WERI-Rb-1 (cell line): ENCODE results near the gene PSMD1.
"Not testable (repeated sequence)": the region's sequence is repeated elsewhere in the genome, so short reads cannot be mapped to it uniquely, and the experiment has no call there.

Experiments
- DNase-seq: peaks from one replicate; pipeline ENCODE4 v3.0.0-alpha.2; 2020
- H3K27ac ChIP-seq: fragments of 250-450 bp; sonication (Bioruptor Pico); 2 replicates; pipeline ENCODE4 v1.5.1; 2020; ENCODE audit warnings: mild to moderate bottlenecking, moderate library complexity
- H3K27me3 ChIP-seq: fragments of 250-450 bp; sonication (Bioruptor Pico); 2 replicates; pipeline ENCODE4 v1.5.1; 2021; ENCODE audit warnings: mild to moderate bottlenecking, low read depth, moderate library complexity; ENCODE audit not compliant: insufficient read depth, severe bottlenecking
- H3K36me3 ChIP-seq: fragments of 250-450 bp; sonication (Bioruptor Pico); 2 replicates; pipeline ENCODE4 v1.5.1; 2020; ENCODE audit warnings: mild to moderate bottlenecking, moderate library complexity
- H3K4me3 ChIP-seq: 2 replicates; pipeline ENCODE4 v1.5.1; 2011; ENCODE audit warnings: low read depth, mild to moderate bottlenecking, control low read depth, low read length
- H3K9me3 ChIP-seq: fragments of 250-450 bp; sonication (Bioruptor Pico); 2 replicates; pipeline ENCODE4 v1.5.1; 2021; ENCODE audit warnings: mild to moderate bottlenecking, moderate library complexity; ENCODE audit not compliant: severe bottlenecking
- TF ChIP-seq, protein P1 (sequence below): IDR thresholded peaks from 2 replicates; pipeline ENCODE4 v1.5.1; 2011; ENCODE audit warnings: low read depth, mild to moderate bottlenecking, control low read depth, inconsistent platforms, low read length

Gene PSMD1

DNA sequence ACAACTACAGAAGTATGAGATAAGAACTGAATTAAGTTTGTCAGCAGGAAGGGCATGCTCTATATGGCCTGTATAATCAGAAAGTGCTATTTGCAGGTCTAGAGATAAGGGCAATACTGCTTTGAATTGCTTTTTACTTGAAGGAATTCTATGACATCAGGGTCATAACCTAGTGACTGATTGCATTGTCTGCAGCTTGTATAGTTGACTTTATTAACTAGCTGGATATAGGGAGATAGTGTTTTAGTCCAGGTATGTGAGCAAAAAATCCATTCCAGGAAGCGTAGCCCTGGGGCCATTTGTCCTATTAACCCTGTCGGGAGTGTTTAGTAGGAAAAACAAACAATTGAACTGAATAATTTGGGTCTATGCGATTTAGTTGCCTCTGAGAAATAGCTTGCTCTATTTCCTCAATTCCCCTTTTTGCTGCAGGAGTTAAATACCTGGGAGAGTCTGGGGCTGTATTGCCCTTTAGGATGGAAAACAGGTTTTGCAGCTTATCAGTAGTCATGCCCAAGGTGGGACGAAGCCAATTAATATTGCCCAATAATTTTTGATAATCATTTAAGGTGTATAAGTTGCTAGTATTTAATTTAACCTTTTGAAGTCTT, 38.2 kb downstream of the PSMD1 start:
- TF ChIP-seq, protein P1, sequence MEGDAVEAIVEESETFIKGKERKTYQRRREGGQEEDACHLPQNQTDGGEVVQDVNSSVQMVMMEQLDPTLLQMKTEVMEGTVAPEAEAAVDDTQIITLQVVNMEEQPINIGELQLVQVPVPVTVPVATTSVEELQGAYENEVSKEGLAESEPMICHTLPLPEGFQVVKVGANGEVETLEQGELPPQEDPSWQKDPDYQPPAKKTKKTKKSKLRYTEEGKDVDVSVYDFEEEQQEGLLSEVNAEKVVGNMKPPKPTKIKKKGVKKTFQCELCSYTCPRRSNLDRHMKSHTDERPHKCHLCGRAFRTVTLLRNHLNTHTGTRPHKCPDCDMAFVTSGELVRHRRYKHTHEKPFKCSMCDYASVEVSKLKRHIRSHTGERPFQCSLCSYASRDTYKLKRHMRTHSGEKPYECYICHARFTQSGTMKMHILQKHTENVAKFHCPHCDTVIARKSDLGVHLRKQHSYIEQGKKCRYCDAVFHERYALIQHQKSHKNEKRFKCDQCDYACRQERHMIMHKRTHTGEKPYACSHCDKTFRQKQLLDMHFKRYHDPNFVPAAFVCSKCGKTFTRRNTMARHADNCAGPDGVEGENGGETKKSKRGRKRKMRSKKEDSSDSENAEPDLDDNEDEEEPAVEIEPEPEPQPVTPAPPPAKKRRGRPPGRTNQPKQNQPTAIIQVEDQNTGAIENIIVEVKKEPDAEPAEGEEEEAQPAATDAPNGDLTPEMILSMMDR, result no peak
- H3K9me3 ChIP-seq, result no peaks in the 10 kb centered on the region

DNA sequence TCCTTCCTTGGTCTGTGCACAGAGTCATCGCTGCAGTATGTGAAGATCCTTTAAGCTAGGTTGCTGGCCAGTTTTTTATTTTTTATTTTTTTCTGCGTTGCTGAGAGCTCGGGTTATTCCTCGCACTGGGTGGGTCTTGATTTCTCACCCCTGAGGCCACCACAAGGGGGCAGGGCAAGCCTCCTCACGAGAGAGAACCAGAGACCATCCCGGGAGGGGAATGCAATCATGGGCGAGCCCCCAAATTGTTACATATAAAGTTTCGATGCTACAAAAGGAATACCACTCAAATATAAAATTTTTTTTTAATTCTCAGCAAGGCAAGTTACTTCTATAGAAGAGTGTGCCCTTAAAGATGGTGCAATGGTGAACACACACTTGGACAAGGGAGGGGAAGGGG, 43.3 kb downstream of the PSMD1 start:
- Histone ChIP-seq H3K27ac (no peak overlapping the region), H3K36me3 (peaks cover 19% of the 10 kb centered on the region), H3K4me3 (no peak overlapping the region), H3K27me3 (no peaks in the 10 kb centered on the region), H3K9me3 (no peaks in the 10 kb centered on the region)
- peak; percentile 39 for DNase-seq
- TF ChIP-seq, protein P1, result peak; percentile 18; the same call in 1 of the 2 replicates

More for the DNA sequence above, 38.2 kb downstream of the PSMD1 start:
- no peaks in the 10 kb centered on the region for H3K27me3 ChIP-seq
- H3K4me3 ChIP-seq, result no peak overlapping the region
- DNase-seq, result no peak
- H3K36me3 ChIP-seq, result peaks cover 21% of the 10 kb centered on the region
- no peak overlapping the region for H3K27ac ChIP-seq

DNA sequence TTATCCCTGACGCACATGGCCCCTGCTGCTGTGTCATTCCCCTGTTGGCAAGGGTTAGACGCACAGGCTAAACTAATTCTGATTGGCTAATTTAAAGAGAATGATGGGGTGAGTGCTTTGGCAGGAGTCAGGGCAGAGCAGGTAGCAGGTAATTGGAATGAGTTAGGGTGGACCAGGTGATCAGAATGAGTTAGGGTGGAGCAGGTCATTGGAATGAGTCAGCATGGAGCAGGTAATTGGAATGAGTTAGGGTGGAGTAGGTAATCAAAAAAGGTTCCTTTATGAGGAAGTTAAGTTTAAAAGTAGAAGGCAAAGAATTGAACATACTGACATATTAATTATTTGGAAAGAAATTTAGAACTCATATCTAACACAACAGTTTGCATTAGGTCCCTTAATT, 43.7 kb downstream of the PSMD1 start:
- H3K27ac ChIP-seq, DNase-seq: not testable (repeated sequence)
- peaks cover 15% of the 10 kb centered on the region for H3K36me3 ChIP-seq

GRCh38 chr2:231100990-231101389, 44.3 kb downstream of the PSMD1 start:
- Histone ChIP-seq H3K27me3 (no peaks in the 10 kb centered on the region), H3K9me3 (no peaks in the 10 kb centered on the region), H3K27ac (no peak overlapping the region), H3K4me3 (no peak overlapping the region), H3K36me3 (peaks cover 15% of the 10 kb centered on the region)
- DNase-seq, result no peak
- TF ChIP-seq, protein P1, result no peak

More for the DNA sequence above, 43.7 kb downstream of the PSMD1 start:
- not testable (repeated sequence) for H3K27me3 ChIP-seq, H3K4me3 ChIP-seq, H3K9me3 ChIP-seq

DNA sequence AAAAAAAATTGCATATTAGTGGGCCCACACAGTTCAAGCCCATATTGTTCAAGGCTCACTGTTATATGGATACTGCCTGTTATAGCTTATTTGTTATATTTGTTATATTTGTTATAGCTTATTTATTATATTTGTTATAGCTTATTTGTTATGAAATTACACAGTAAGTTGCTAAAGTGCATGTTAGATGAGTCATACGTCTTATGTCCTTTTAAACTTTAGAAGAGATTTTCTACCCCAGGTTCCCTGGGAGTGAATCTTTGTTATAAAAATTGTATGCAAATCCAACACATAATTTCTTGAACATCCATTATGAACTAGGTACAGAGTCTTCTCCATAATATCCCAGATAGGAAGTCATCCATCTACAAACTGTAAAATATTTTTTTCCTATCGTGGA, 46.1 kb downstream of the PSMD1 start:
- Histone ChIP-seq H3K27ac (no peak overlapping the region), H3K9me3 (no peaks in the 10 kb centered on the region), H3K4me3 (no peak overlapping the region), H3K36me3 (peaks cover 14% of the 10 kb centered on the region), H3K27me3 (no peaks in the 10 kb centered on the region)
- DNase-seq, result no peak
- TF ChIP-seq, protein P1, result no peak

- Histone ChIP-seq H3K27me3 (no peaks in the 10 kb centered on the region), H3K36me3 (peaks cover 21% of the 10 kb centered on the region), H3K27ac (no peak overlapping the region), H3K9me3 (no peaks in the 10 kb centered on the region), H3K4me3 (no peak overlapping the region)
- DNase-seq, result peak; percentile 53
- TF ChIP-seq, protein P1, result peak; percentile 59
These were observed 47.5 kb downstream of the PSMD1 start for GRCh38 chr2:231104115-231104713.
